HG03060 (cell line): ENCODE data around the gene HOXA5.

Experiments used
- ATAC-seq: cut with Tn5 transposase; IDR thresholded peaks from one replicate; pipeline ENCODE4 v1.9.1; 2021; ENCODE audit warnings: low read depth, moderate number of reproducible peaks; ENCODE audit not compliant: unreplicated experiment

Gene HOXA5

GRCh38 chr7:27182861-27183681, 39.6 kb upstream of the HOXA5 start:
- ATAC-seq, result no peak

DNA sequence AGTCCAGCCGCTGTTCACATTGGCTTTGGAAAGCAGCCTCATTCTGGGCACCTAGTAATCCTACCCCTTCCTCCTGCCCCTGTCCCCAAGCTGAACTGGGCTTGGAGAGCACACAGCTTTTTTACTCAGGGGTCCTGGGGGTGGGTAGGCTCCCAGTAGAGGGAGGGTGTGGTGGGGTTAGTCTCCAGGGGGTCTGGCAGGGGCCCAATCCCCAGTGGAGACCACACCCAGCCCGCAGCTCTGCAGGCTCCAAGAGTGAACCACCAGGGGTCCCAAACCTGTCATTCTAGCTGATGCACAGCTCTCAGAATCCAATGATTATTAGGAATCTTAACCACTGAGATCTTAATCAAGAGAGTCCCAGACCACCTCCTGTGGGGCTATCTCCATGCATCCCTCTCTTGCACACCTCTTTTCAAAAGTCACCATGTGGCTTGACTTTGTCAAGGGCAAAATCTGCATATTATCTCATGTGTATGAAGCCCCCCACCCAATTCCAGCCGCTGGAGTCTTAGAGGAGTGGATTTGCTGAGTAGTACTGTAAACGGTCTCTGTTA, 38.9 kb upstream of the HOXA5 start:
- no peak for ATAC-seq

DNA sequence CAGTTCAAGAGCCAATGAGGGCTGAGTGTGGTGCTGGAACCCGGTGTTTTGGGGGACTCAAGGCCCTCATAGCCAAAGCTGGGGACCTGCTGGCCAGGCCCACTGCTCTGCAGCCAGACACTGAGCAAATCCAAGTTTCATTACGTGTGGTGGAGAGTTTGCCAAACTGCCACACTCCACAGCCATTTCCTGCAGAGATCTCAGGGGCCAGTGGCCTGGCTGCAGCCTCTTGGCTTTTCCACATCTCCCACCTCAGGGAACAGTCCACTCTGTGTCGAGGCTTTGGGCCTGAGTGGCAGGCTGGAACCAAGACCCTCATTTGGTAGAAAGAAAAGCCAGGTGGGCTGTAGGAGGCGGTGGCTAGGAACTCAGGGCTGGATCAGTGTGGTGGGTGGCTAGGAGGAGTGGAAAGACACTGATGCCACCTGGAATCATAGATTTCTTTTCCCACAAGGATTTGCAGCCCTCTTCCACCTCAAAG, 38.4 kb upstream of the HOXA5 start:
- ATAC-seq, result no peak

DNA sequence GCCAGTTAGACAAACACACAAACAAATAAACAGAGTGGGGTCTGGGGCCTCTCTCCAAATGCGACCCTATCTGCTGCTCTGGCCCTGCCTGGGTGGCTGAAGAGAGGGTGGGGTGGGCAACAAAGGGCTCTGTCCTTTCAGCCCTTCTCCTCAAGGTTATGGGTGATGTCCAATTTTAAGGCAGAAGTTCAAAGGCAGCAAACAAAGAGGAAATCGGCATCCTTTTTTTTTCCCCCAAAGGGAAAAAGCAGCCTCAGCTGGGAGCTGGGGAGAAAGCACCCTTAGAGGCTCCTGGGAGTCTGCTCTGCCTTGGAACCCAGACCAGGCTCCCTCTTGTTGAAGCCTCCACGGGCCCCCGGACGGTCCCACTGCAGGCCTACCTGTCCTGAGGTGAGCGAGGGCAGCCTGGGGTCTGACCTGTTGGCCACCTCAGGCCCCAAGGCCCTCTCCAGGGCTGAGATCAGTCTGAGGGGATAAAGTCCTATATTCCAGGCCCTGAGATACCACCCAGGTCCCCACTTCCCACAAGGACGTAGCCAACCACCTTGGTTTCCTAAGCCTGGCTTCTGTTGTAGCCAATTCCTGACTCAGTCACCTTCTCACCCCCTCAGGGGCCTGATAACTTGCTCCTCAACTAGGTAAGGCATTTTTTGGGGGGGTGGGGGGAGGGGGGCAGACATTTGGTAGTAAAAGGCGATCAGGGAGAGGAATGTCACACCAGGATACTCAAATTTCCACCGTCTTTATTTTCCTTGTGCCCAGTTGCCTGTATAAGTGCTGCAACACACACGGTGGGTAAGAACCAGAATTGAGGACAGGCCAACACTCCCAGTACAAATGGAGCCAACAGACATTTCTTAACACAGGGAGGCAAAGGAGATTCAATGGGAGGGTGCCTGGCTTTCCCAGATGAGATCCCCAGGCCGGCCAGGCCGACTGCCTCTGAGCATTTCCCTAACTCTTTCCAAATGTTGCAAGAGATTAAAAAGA, 37.2 kb upstream of the HOXA5 start:
- no peak for ATAC-seq

- ATAC-seq, result no peak
Observed at GRCh38 chr7:27179503-27180430, 36.3 kb upstream of the HOXA5 start.

DNA sequence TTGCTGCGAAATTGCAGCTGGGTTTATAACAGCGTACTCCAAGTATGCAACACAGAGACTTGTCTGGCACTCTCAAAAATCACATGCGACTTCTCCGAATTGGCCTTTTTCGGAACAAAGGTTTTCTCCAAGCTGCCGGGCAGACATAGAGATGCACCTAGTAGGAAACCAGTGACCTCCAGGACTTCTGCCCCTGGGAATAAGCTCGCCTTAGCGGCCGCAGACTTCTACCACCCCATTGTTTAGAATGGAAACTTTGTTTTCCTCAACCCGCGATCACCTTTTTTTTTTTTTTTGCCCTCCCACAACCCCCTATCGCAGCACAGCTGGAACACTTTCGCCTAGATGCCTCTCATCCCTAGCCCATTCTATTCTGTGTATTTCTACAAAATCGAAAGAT, 35.5 kb upstream of the HOXA5 start:
- no peak for ATAC-seq

- ATAC-seq, result no peak
Observed at GRCh38 chr7:27178366-27178765, 34.9 kb upstream of the HOXA5 start.

DNA sequence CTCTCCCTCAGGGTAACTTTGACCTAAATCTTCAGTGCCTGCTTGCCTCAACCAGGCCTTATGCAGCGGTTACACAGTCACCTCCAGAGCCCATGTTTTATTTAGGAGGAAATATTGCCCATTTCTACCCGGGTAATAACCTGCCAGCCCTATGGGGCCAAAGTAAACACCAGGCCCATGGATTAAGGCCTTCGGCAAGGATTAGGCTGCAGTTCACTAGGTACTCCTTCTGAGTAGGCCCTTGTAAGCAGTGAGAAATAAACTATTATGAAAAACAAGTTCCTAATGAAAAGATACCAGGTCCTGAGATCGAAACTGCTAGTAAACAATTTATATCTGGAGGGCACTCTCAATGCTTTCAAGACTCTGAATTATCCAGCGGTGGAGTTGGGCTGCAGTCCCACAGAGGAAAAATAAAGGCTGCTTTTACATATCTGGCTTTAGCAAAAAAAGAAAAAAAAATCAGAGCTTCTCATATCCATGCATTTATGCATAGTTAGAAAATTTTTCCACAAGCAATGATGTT, 34.4 kb upstream of the HOXA5 start:
- ATAC-seq, result no peak

DNA sequence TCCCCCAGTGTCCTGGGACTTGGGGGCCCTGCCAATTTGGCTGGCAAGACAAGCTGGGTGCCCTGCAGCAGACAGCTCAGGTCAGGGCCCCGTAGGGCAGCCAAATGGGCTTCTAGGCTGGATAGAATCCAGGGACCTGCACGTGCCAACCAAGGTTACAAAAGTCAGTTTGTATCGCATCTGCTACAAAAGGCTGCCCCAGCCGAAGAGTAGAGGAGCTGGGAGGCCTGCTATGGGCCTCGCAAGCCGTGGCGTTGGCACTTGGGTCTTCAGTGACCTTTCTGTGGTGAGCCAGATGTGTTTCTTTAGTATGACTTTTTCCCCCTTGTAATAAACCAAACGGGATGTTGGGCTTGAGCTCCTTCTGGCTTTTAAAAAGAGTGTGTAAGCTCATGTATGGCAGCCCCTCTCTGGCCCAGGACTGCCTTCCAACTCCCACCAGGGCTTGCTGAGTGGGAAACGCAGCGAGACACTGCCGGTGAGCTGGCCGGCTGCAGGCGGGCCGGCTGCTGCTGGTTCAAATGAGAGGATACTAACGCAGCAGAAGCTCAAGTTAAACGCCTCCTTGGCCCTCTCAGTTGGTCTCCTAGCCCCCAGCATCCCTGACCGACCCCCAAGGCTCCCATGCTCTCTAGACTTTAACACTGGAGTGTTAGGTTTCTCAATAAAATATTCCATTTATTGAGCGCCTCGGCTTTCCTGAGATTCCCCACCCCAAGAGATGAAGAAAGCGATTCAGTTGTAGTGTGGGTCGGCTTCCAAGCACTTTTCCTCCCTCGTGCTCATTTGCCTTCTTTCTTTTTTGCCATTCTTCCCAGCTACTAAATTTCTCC, 33.7 kb upstream of the HOXA5 start:
- ATAC-seq, result no peak

DNA sequence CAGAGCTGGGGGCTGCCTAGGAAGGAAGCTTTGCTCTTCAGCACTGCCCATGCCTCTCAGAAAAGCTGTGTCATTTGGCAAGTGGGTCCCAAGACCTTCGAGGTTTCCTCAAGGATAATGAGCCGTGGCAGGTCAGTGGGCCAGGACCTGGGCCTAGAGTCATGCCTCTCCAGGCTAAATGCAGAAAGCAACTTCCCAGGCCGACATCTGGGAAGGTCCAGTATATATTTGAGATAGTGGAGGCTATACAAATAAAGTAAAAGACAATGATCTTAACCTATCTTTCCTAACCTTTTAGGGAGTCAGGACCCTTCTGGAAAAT, 33.0 kb upstream of the HOXA5 start:
- ATAC-seq, result no peak

GRCh38 chr7:27175626-27176523, 32.4 kb upstream of the HOXA5 start:
- ATAC-seq, result no peak

GRCh38 chr7:27174874-27175625, 31.6 kb upstream of the HOXA5 start:
- no peak for ATAC-seq

DNA sequence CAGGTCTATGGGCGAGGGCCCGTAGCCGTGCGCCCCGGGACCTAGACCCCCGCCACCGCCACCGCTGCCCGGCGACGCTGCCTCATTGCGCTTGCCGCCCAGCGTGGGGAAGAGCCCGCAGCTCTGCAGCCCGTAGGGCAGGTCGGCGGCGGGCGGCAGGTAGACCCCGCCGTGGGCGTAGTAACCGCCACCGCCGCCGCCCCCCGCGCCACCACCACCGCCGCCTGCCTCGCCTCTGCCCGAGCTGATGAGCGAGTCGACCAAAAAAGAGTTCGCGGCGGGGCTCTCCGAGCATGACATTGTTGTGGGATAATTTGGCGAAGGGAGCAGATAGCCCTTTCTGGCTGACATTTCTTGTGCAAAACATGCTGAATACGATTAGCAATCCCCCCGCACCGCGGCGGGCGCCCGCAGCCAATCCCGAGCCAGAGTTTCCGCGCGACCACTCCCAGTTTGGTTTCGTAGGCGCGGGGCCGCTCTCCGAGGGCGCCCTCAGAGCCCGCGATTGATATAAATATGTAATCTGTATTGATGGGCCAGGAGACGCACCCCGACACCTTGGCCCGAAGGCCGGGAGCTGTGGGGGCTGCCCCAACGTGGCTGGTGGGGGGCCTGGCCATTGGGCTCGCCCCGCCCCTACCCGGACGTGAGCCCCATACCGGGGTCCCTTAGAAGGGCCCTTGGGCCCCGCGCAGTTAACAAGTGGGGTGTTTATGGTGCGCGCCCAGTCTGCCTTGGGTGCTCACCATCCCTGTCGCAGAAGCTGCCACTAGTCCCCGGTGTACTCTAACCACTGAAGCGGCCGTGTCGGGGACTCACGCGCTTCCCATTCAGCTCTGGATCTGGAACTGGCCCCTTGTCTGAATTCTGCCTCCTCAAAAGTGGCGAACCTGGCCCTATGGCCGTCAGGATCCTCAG, 30.7 kb upstream of the HOXA5 start, which contains the start of gene HOXA10:
HOXA10 (minus strand) TSS at position 365 of the 918 bp plus-strand sequence; CDS start at position 351, 14 bp downstream.
- ATAC-seq, result no peak

DNA sequence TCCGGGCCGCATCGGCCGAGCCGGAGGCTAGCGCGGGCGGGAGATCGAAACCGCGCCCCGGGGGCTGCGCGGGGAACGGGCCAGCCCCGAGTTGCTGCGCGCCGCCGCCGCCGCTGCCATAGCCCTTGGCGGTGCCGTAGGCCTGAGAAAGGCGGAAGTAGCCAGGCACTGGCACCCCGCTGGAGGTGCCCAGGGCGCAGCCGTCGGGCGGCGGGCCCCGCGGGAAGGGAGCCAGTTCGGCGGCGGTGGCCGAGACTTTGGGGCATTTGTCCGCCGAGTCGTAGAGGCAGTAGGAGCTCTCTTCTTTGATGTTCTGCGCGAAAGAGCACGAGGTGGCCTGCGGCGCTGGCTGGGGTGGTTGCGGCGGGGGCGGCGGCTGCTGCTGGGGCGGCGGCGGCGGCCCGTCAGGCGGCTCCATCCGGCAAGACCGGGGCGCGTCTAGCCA, 30.1 kb upstream of the HOXA5 start:
- no peak for ATAC-seq

DNA sequence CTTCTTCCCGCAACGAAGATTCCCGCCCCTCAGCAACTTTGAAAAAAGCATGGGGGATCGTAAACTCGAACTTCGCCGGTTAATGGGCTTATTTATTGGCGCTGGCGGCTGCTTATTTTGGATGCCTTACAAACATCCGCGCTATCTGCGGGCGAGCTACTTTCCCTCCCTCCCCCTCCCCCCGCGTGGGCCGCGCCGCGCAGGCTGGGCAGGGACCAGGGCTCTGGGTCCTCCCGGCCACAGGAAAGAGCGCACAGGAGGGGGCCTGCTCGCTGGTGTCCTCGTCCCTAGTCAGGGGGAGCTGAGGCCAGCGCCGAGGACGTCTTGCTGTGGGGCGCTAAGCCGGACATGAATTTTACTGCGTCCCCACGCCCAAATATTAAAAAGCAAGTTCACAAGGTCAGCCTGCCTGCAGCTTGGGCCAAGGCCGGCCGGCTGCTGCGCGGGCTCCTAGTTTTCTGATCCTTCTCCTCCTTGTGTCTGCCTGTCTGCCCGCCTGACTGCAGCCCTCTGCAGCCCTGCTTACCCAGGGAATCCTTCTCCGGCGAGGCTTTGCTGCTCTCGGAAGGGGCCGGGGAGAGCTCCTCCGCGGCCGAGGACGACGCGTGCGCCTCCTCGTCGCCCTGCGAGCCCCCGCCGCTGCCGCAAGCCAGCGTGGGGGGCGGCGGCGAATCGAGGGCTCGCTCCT, 29.5 kb upstream of the HOXA5 start:
- ATAC-seq, result no peak
